Liver (tissue), 9 donors: ENCODE results near the gene CCBE1. TPM values are rescaled to one million over a fixed set of nuclear protein-coding genes. Genes with fewer than 3 reads are reported as not detected.

Experiments used
- DNase-seq: peaks from one replicate; pipeline ENCODE4 v3.0.0-alpha.2; 2017; ENCODE audit warnings: low spot score
- H3K27ac ChIP-seq, 2 donors: one replicate each; pipeline ENCODE4 v1.7.0; 2013; ENCODE audit warnings: inconsistent platforms in 2 of 2, low read length in 2 of 2, control low read depth in 1 of 2, low read depth in 1 of 2, mild to moderate bottlenecking in 1 of 2
- H3K27me3 ChIP-seq, 4 donors: one replicate each; pipeline versions ENCODE4 v1.6.1 to v1.7.0; 2013; ENCODE audit warnings: low read length in 3 of 4, inconsistent platforms in 1 of 4, mild to moderate bottlenecking in 1 of 4, moderate library complexity in 1 of 4; ENCODE audit not compliant: control insufficient read depth in 4 of 4, insufficient read depth in 4 of 4
- H3K36me3 ChIP-seq, 4 donors: one replicate each; pipeline versions ENCODE4 v1.6.1 to v1.7.0; 2013; ENCODE audit warnings: low read length in 3 of 4, mild to moderate bottlenecking in 3 of 4, low read depth in 1 of 4, moderate library complexity in 1 of 4; ENCODE audit not compliant: control insufficient read depth in 4 of 4, insufficient read depth in 3 of 4
- H3K4me1 ChIP-seq, 4 donors: one replicate each; pipeline versions ENCODE4 v1.6.1 to v1.7.0; 2013; ENCODE audit warnings: low read length in 3 of 4, mild to moderate bottlenecking in 3 of 4, moderate library complexity in 1 of 4; ENCODE audit not compliant: control insufficient read depth in 4 of 4, insufficient read depth in 4 of 4
- H3K4me3 ChIP-seq, 3 donors: one replicate each; pipeline versions ENCODE4 v1.6.1 to v1.7.0; 2013; ENCODE audit warnings: low read length in 3 of 3, control low read depth in 1 of 3, low read depth in 1 of 3, mild to moderate bottlenecking in 1 of 3
- H3K9ac ChIP-seq, 2 donors: one replicate each; pipeline ENCODE4 v1.7.0; 2013; ENCODE audit warnings: low read length in 2 of 2, mild to moderate bottlenecking in 2 of 2, moderate library complexity in 2 of 2, control low read depth in 1 of 2, low read depth in 1 of 2
- H3K9me3 ChIP-seq, 4 donors: one replicate each; pipeline versions ENCODE4 v1.6.1 to v1.7.0; 2013; ENCODE audit warnings: low read length in 3 of 4; ENCODE audit not compliant: control insufficient read depth in 4 of 4
- CTCF ChIP-seq: fragments of 150-350 bp; IDR thresholded peaks from 2 replicates; pipeline ENCODE4 v1.5.1; 2017; ENCODE audit warnings: improper control_type of control experiment, low read depth, low read length; ENCODE audit not compliant: missing input control
- FOXA1 ChIP-seq: IDR thresholded peaks from 2 replicates; pipeline ENCODE4 v1.6.1; 2016; ENCODE audit warnings: antibody characterized with exemption
- GABPA ChIP-seq, 2 donors: IDR thresholded peaks in 1 of 2; conservative IDR thresholded peaks in 1 of 2; 2 replicates each; pipeline ENCODE4 v1.6.1; 2016; ENCODE audit warnings: antibody characterized with exemption in 2 of 2, mild to moderate bottlenecking in 1 of 2, moderate library complexity in 1 of 2
- JUND ChIP-seq, 2 donors: IDR thresholded peaks; 2 replicates each; pipeline ENCODE4 v1.6.1; 2016; ENCODE audit warnings: antibody characterized with exemption in 2 of 2
- NR2F2 ChIP-seq: IDR thresholded peaks from 2 replicates; pipeline ENCODE4 v1.6.1; 2016; ENCODE audit warnings: antibody characterized with exemption
- RAD21 ChIP-seq, 2 donors: IDR thresholded peaks; 2 replicates each; pipeline ENCODE4 v1.6.1; 2016; ENCODE audit warnings: antibody characterized with exemption in 2 of 2, mild to moderate bottlenecking in 2 of 2
- REST ChIP-seq: IDR thresholded peaks from 2 replicates; pipeline ENCODE4 v1.6.1; 2016; ENCODE audit warnings: antibody characterized with exemption, mild to moderate bottlenecking
- RXRA ChIP-seq, 2 donors: IDR thresholded peaks; 2 replicates each; pipeline ENCODE4 v1.6.1; 2017 to 2018; ENCODE audit warnings: antibody characterized with exemption in 2 of 2, mild to moderate bottlenecking in 1 of 2
- TAF1 ChIP-seq: conservative IDR thresholded peaks from 2 replicates; pipeline ENCODE4 v1.6.1; 2016; ENCODE audit warnings: antibody characterized with exemption, mild to moderate bottlenecking
- ZBTB33 ChIP-seq: IDR thresholded peaks from 2 replicates; pipeline ENCODE4 v1.6.1; 2016; ENCODE audit warnings: antibody characterized with exemption
- WGBS: extraction: QIAGEN DNeasy Blood & Tissue Kit; methylation state at CpG from one replicate; pipeline ENCODE4 v1.1.7; 2013; 5-methylcytosine and 5-hydroxymethylcytosine counted together
- polyA plus RNA-seq, 2 donors: library from polyadenylated mRNA; stranded (reverse) in 1 of 2; unstranded in 1 of 2; fragments of 200-250 nt in 1 of 2; fragments of >200 nt in 1 of 2; fragmentation: Nextera tagmentation in 1 of 2; extraction: Ambion mirVana in 1 of 2; gene quantifications; one replicate each; pipeline versions ENCODE4 v1.2.1 to v1.2.3, GENCODE V29; 2013 to 2015
- total RNA-seq, 2 donors: library from RNA; depleted of rRNA; stranded (reverse); fragments of >200 nt; gene quantifications; one replicate each; pipeline ENCODE4 v1.2.3, GENCODE V29; 2014
- TF ChIP-seq, protein P1 (sequence below): IDR thresholded peaks from 2 replicates; pipeline ENCODE4 v1.6.1; 2016; ENCODE audit warnings: antibody characterized with exemption
- donor health status: healthy.
- donor health status: healthy.
- donor health status: healthy.
- donor health status: healthy.
- donor health status: healthy.

Gene CCBE1
- total and polyA plus RNA-seq, 4 donors, result 1.8 to 2.6 (median 2.2) TPM

DNA sequence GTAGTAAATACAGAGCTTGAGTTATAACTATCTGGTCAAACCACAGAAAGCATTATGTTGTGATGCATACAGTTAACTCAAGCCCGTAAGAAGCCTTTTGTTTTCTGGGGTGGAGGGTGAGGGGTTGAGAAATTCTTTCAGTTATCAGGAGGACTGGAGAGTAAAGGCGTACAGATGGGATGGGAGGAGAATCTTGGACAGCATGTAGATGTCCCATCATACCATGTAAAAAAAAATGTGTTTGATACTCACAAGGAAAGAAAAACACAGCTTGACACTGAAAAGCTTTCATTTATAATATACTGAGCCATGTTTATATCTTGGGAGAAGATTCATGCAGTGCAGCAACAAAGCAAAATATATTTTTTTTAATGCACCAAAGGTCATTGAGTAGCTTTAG, 12.4 kb downstream of the CCBE1 start:
- Histone ChIP-seq H3K9me3 (no peaks in the 10 kb centered on the region), H3K27me3 (peaks cover 0 to 9% (median 2%) of the 10 kb centered on the region in 4 donors), H3K9ac (no peak overlapping the region), H3K4me3 (no peak overlapping the region), H3K4me1 (no peaks in the 10 kb centered on the region), H3K36me3 (no peaks in the 10 kb centered on the region), H3K27ac (no peak overlapping the region)
- 42% methylated on average over 2 of the region's 2 CpGs for WGBS
- TF ChIP-seq RXRA (IDR thresholded peaks at IDR 0.05) (no peak), REST (no peak), ZBTB33 (no peak)
- no peak for DNase-seq

GRCh38 chr18:59681521-59682004, 15.7 kb downstream of the CCBE1 start:
- Histone ChIP-seq H3K27ac (no peak overlapping the region), H3K27me3 (no peaks in the 10 kb centered on the region), H3K9ac (no peak overlapping the region), H3K4me1 (no peaks in the 10 kb centered on the region), H3K9me3 (no peaks in the 10 kb centered on the region), H3K4me3 (no peak overlapping the region), H3K36me3 (no peaks in the 10 kb centered on the region)
- no peak for TF ChIP-seq NR2F2
- no peak for TF ChIP-seq FOXA1
- TF ChIP-seq GABPA (IDR thresholded peaks at IDR 0.05 in 1 of 2, conservative IDR thresholded peaks at IDR 0.05 in 1 of 2), result no peak
- no peak for TF ChIP-seq RAD21 (IDR thresholded peaks at IDR 0.05)
- no peak for DNase-seq
- 16% methylated on average over 6 of the region's 6 CpGs for WGBS

GRCh38 chr18:59681051-59681450, 16.2 kb downstream of the CCBE1 start:
- no peaks in the 10 kb centered on the region for H3K9me3 ChIP-seq
- H3K27me3 ChIP-seq, result no peaks in the 10 kb centered on the region
- H3K27ac ChIP-seq, result no peak overlapping the region
- H3K4me1 ChIP-seq, result no peaks in the 10 kb centered on the region
- no peaks in the 10 kb centered on the region for H3K36me3 ChIP-seq
- H3K4me3 ChIP-seq, result no peak overlapping the region
- no peak for TF ChIP-seq JUND (IDR thresholded peaks at IDR 0.05)
- no peak for TF ChIP-seq RAD21 (IDR thresholded peaks at IDR 0.05)
- no peak for TF ChIP-seq NR2F2
- no peak for TF ChIP-seq ZBTB33
- TF ChIP-seq RXRA (IDR thresholded peaks at IDR 0.05), result no peak
- TF ChIP-seq, protein P1, sequence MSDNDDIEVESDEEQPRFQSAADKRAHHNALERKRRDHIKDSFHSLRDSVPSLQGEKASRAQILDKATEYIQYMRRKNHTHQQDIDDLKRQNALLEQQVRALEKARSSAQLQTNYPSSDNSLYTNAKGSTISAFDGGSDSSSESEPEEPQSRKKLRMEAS, result no peak
- no peak for TF ChIP-seq CTCF
- TF ChIP-seq REST, result no peak
- TF ChIP-seq GABPA (IDR thresholded peaks at IDR 0.05 in 1 of 2, conservative IDR thresholded peaks at IDR 0.05 in 1 of 2), result no peak
- no peak for TF ChIP-seq TAF1
- WGBS, result 66% methylated on average over 5 of the region's 5 CpGs
- DNase-seq, result no peak
- no peak overlapping the region for H3K9ac ChIP-seq
